GM13977 (cell line): ENCODE measurements around the gene NDRG3.

Experiments
- DNase-seq: peaks from one replicate; pipeline ENCODE4 v3.0.0; 2012; ENCODE audit warnings: low spot score
- CTCF ChIP-seq: IDR thresholded peaks from 2 replicates; pipeline ENCODE4 v1.5.1; 2012; ENCODE audit warnings: mild to moderate bottlenecking, control low read depth; ENCODE audit not compliant: insufficient read depth; ENCODE audit errors: extremely low read depth, missing control alignments
- in situ Hi-C: fragments of 300-500 bp; cut with MboI; formaldehyde crosslinking; loops from one replicate; pipeline ENCODE4 v1.12.0; 2022; ENCODE audit warnings: low sequenced_read_pairs, low pct_unique_long_range_greater_than_20kb, mixed read lengths, inconsistent platforms; ENCODE audit not compliant: unreplicated experiment

NDRG3 gene

DNA sequence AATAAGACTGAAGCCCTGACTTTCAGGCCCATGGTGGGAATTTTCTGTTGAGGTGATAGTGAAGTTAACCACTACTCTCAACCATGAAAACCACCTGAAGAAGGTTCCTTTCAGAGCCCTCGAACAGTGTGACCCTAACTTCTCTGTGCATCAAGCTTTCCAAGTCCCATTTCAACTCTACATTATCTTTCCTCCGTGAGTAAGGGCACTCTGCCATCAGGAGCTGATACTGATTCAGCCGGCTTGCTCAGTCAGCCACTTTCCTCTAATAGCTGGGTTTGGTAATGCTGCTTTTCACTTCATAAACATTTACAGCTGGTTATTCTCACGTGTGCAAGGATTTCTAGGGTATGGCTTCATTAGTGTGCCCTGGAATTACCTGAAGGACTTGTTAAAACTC is 89.2 kb downstream of the NDRG3 start:
- no peak for DNase-seq
- in situ Hi-C loops, result no loop called here
- TF ChIP-seq CTCF, result no peak

- in situ Hi-C loops, result no loop called here
- TF ChIP-seq CTCF, result no peak
Observed at GRCh38 chr20:36655004-36655403, 90.9 kb downstream of the NDRG3 start.

DNA sequence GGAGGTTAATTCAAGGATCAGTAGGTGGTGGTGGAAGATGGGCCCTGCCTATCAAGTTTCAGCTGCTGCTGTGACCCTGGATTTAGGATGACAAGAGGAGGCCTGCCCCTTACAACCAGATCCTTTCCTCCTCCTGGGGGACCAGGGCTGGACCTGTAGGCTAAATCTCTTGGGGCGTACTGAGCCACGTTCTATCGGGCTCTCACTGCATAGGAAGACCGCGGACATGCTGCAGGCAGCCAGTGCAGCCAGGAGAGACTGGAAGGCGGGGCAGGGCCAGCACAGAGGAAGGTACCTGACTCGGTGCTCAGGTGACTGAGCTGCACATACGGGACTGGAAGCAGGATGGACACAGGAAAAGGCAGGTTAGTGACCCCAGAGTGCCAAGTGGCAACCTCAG is 91.4 kb downstream of the NDRG3 start:
- in situ Hi-C loops, result no loop called here
- DNase-seq, result no peak
- no peak for TF ChIP-seq CTCF

More at GRCh38 chr20:36655004-36655403, 90.9 kb downstream of the NDRG3 start:
- DNase-seq, result no peak

DNA sequence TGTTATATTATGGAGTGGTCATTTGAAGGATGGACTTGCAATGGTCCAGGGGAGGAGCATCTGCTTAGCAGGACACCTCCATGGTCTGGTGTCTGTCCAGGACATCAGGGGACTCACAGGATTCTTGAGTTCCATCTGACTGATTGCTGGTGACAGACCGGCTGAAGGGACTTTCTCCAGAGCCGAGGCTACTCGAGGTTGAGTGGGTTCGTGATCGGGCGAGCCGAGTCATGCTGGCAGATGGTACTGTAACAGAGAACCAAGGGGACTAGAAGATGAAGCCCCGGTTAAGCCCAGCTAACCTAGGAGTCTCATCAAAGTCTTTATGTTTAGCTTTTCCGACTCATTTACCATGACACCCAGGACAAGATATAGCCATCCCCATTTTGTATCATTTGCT is 92.4 kb downstream of the NDRG3 start:
- no peak for DNase-seq
- TF ChIP-seq CTCF, result no peak
- in situ Hi-C loops, result no loop called here

GRCh38 chr20:36647196-36648121 is 98.4 kb downstream of the NDRG3 start:
- DNase-seq, result no peak
- TF ChIP-seq CTCF, result no peak
- in situ Hi-C loops, result no loop called here

DNA sequence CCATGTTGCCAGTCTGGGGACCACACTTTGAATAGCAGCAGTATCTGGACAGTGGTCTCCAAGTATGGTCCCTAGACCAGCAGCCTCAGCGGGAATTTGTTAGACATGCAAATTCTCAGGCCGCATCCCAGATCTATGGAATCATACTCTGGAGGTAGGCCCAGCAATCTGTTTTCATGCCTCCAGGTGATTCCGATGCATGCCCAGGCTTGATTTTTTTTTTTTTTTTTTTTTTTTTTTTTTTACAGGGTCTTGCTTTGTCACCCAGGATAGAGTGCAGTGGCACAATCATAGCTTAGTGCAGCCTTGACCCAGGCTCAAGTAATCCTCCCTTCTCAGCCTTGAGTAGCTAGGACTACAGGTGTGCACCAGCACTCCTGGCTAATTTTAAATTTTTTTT is 99.2 kb downstream of the NDRG3 start:
- in situ Hi-C loops, result no loop called here
- DNase-seq, result no peak
- no peak for TF ChIP-seq CTCF
